Measurements from ENCODE around the gene SEPTIN5. TPM values are rescaled to one million over a fixed set of nuclear protein-coding genes. Genes with fewer than 3 reads are reported as not detected.

SEPTIN5 gene
- total and polyA plus RNA-seq, 9 of the 15 experiments (the other 6 are each of a cell fraction or from before 2014, with no cell fraction given) = 0.03 to 195 (median 119) TPM

DNA sequence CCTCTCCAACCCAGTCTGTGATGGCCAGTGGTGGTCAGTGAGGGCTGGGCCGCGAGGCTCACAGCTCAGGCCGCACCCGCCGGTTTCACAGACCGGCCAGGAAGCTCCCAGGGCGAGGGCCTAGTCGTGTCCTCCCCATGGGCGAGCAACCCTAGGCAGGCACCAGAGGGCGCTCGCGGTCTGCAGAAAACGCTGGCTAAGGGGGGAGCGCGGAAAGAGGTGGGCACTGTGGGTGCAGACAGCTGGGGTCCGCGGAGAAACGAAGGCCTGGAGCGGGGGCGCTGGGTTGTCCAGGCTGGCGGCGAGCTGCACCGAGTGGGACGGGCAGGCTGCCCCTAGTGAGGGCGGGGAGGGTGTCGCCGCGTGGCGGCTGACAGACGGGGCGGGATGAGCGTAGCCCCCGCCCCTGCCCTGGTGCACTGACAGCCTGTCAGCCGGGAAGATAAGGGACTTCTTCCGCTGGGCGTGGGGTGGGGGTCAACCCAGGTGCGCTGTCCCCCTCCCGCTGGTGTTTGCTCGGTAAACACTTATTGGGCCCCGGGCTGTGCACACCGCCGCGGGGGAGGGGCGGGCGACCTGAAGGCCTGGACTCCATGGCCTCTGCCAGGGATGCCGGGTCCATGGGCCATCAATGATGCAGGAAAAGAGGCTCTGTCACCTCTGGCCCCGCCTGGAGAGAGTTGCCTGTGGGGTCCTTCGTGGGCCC is 16.5 kb downstream of the SEPTIN5 start (continued):
- TF ChIP-seq, protein P1, sequence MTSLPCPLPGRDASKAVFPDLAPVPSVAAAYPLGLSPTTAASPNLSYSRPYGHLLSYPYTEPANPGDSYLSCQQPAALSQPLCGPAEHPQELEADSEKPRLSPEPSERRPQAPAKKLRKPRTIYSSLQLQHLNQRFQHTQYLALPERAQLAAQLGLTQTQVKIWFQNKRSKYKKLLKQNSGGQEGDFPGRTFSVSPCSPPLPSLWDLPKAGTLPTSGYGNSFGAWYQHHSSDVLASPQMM (CRISPR knock-in tag; IDR thresholded peaks at IDR 0.05) = no peak
- TF ChIP-seq NCOA6 (IDR thresholded peaks at IDR 0.05) (no peak), BHLHE40 (IDR thresholded peaks at IDR 0.05; ENCODE audit: low read length) (peak; percentile 62; the same call in 1 of the 2 replicates), NFATC3 (IDR thresholded peaks at IDR 0.05) (no peak), RBM34 (IDR thresholded peaks at IDR 0.05; ENCODE audit: borderline replicate concordance, insufficient read depth, low read length) (no peak), SRSF1 (IDR thresholded peaks at IDR 0.05; ENCODE audit: low read depth, low read length) (no peak), CEBPG (CRISPR knock-in tag; IDR thresholded peaks at IDR 0.05) (no peak), CEBPG (tag; conservative IDR thresholded peaks at IDR 0.05 in 1 of 2, IDR thresholded peaks at IDR 0.05 in 1 of 2) (no peak), PHB2 (IDR thresholded peaks at IDR 0.05; ENCODE audit: low read depth) (no peak; the same call in 1 of the 2 replicates), ZNF280A (IDR thresholded peaks at IDR 0.05; ENCODE audit: low read depth, partially characterized antibody) (no peak), FOXA1 (IDR thresholded peaks at IDR 0.05; ENCODE audit: borderline replicate concordance) (no peak), MAFF (IDR thresholded peaks at IDR 0.05; ENCODE audit: low read length) (no peak), ETS2 (tag; IDR thresholded peaks at IDR 0.05; ENCODE audit: borderline replicate concordance, poor library complexity, severe bottlenecking) (no peak), ZNF224 (CRISPR knock-in tag; IDR thresholded peaks at IDR 0.05) (no peak), ZNF586 (CRISPR knock-in tag; conservative IDR thresholded peaks at IDR 0.05) (no peak), HNRNPK (IDR thresholded peaks at IDR 0.05; ENCODE audit: low read depth, low read length, poor library complexity, severe bottlenecking) (no peak), TEAD1 (CRISPR knock-in tag; IDR thresholded peaks at IDR 0.05) (peak in 1 of 2 experiments; percentile 52; a peak in 2 of 4 replicates), DNMT1 (IDR thresholded peaks at IDR 0.05) (no peak), ZNF717 (CRISPR knock-in tag; IDR thresholded peaks at IDR 0.05) (no peak), ZNF766 (CRISPR knock-in tag; conservative IDR thresholded peaks at IDR 0.05) (no peak), FIP1L1 (IDR thresholded peaks at IDR 0.05; ENCODE audit: low read depth, low read length, poor library complexity, severe bottlenecking) (no peak), KHSRP (IDR thresholded peaks at IDR 0.05) (no peak), SETDB1 (IDR thresholded peaks at IDR 0.05; ENCODE audit: low read length) (peak; percentile 87), ZSCAN29 (IDR thresholded peaks at IDR 0.05) (no peak; the same call in none of the 2 replicates), SAFB2 (IDR thresholded peaks at IDR 0.05; ENCODE audit: borderline replicate concordance, low read depth, low read length, severe bottlenecking) (no peak), ZNF445 (CRISPR knock-in tag; IDR thresholded peaks at IDR 0.05; ENCODE audit: low read depth) (no peak)
- TF ChIP-seq, protein P2, sequence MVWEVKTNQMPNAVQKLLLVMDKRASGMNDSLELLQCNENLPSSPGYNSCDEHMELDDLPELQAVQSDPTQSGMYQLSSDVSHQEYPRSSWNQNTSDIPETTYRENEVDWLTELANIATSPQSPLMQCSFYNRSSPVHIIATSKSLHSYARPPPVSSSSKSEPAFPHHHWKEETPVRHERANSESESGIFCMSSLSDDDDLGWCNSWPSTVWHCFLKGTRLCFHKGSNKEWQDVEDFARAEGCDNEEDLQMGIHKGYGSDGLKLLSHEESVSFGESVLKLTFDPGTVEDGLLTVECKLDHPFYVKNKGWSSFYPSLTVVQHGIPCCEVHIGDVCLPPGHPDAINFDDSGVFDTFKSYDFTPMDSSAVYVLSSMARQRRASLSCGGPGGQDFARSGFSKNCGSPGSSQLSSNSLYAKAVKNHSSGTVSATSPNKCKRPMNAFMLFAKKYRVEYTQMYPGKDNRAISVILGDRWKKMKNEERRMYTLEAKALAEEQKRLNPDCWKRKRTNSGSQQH (CRISPR knock-in tag; IDR thresholded peaks at IDR 0.05) = peak; percentile 93
